ENCODE data around the gene SH3RF1.

DNA sequence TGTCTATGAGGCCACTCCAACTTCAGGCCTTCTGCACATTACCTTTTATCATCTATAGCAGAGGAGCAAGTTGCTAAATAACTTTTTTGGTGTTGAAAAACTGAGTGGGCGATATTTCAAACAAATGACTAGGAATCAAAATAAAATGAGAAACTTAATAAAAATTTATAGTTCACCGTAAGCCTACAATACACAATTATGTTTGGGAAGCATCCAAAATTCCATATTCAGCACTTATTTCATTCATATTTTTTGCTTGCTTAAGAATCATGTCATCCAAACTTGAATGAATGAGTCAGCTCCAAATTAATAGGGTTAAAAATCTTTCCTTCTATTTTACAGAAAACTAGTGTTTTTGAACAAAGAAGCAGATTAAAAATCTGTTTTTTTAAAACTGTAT lies 119.1 kb downstream of the SH3RF1 start:
- TF ChIP-seq, protein P1, sequence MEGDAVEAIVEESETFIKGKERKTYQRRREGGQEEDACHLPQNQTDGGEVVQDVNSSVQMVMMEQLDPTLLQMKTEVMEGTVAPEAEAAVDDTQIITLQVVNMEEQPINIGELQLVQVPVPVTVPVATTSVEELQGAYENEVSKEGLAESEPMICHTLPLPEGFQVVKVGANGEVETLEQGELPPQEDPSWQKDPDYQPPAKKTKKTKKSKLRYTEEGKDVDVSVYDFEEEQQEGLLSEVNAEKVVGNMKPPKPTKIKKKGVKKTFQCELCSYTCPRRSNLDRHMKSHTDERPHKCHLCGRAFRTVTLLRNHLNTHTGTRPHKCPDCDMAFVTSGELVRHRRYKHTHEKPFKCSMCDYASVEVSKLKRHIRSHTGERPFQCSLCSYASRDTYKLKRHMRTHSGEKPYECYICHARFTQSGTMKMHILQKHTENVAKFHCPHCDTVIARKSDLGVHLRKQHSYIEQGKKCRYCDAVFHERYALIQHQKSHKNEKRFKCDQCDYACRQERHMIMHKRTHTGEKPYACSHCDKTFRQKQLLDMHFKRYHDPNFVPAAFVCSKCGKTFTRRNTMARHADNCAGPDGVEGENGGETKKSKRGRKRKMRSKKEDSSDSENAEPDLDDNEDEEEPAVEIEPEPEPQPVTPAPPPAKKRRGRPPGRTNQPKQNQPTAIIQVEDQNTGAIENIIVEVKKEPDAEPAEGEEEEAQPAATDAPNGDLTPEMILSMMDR (IDR thresholded peaks at IDR 0.05): no peak
- TF ChIP-seq POLR2A (IDR thresholded peaks at IDR 0.05): no peak
